Panc1 (cell line): ENCODE measurements around the gene DIAPH3. TPM values are rescaled to one million over a fixed set of nuclear protein-coding genes. Genes with fewer than 3 reads are reported as not detected.

Experiments used
- ATAC-seq: fragments of 200-7000 bp; cut with Tn5 transposase; 2 replicates; pipeline ENCODE4 v1.9.1; 2020; ENCODE audit warnings: mild to moderate bottlenecking, moderate library complexity
- BruUV-seq: library from RNA; stranded (reverse); fragments of 400-500 nt; replicated peaks from 2 replicates; lab custom pipeline; 2021; lab: Mats Ljungman, UMichigan
- CTCF ChIA-PET: fragments of 300-600 bp; sonication (Branson Sonifier 250); formaldehyde crosslinking; loops from one replicate; lab custom pipeline; 2022; ENCODE audit warnings: antibody characterized with exemption; lab: Charles Lee
- POLR2A ChIA-PET: fragments of 300-600 bp; sonication (Branson Sonifier 250); formaldehyde crosslinking; loops from one replicate; lab custom pipeline; 2022; ENCODE audit warnings: antibody characterized with exemption; lab: Charles Lee
- DNase-seq: peaks from one replicate; pipeline ENCODE4 v3.0.0-alpha.2; 2010; ENCODE audit warnings: low read depth, low spot score
- H3K27ac ChIP-seq: 2 replicates; pipeline ENCODE4 v1.5.1; 2011; ENCODE audit warnings: mild to moderate bottlenecking, low read length, inconsistent platforms
- H3K27me3 ChIP-seq: fragments of 200-500 bp; sonication (Bioruptor generic); 2 replicates; pipeline ENCODE4 v1.6.0; 2014; ENCODE audit warnings: low read length, inconsistent platforms; ENCODE audit not compliant: control insufficient read depth, insufficient read depth
- H3K36me3 ChIP-seq: fragments of 200-500 bp; sonication (Bioruptor generic); 2 replicates; pipeline ENCODE4 v1.5.1; 2014; ENCODE audit warnings: inconsistent platforms, mild to moderate bottlenecking, low read length, moderate library complexity; ENCODE audit not compliant: control insufficient read depth, insufficient read depth
- H3K4me1 ChIP-seq: 2 replicates; pipeline ENCODE4 v1.5.1; 2011; ENCODE audit warnings: inconsistent platforms, mild to moderate bottlenecking, low read length, moderate library complexity; ENCODE audit not compliant: control insufficient read depth, insufficient read depth
- H3K4me3 ChIP-seq, 2 experiments: 2 replicates each; pipeline ENCODE4 v1.5.1; 2011 to 2012; ENCODE audit warnings: low read depth in 2 of 2, low read length in 2 of 2, mild to moderate bottlenecking in 2 of 2, inconsistent platforms in 1 of 2, moderate library complexity in 1 of 2
- H3K9me3 ChIP-seq: fragments of 200-500 bp; sonication (Bioruptor generic); 2 replicates; pipeline ENCODE4 v1.5.1; 2014; ENCODE audit warnings: low read depth, mild to moderate bottlenecking, inconsistent platforms, low read length, moderate library complexity; ENCODE audit not compliant: control insufficient read depth, insufficient read depth
- CTCF ChIP-seq: fragments of 450-650 bp; IDR thresholded peaks from 2 replicates; pipeline ENCODE4 v1.5.1; 2017; ENCODE audit warnings: mild to moderate bottlenecking
- POLR2AphosphoS5 ChIP-seq: IDR thresholded peaks from 2 replicates; pipeline ENCODE4 v1.6.1; 2012; ENCODE audit warnings: mild to moderate bottlenecking, low read depth, low read length, moderate library complexity
- REST ChIP-seq, 2 experiments: IDR thresholded peaks; 2 replicates each; pipeline ENCODE4 v1.6.1; 2011 to 2012; ENCODE audit warnings: low read depth in 2 of 2, control low read depth in 1 of 2, low read length in 1 of 2, mild to moderate bottlenecking in 1 of 2, moderate library complexity in 1 of 2; ENCODE audit not compliant: insufficient read depth in 1 of 2
- SIN3A ChIP-seq: IDR thresholded peaks from 2 replicates; pipeline ENCODE4 v1.6.1; 2012; ENCODE audit warnings: low read depth, mild to moderate bottlenecking, low read length, moderate library complexity, borderline replicate concordance; ENCODE audit not compliant: insufficient read depth
- TCF7L2 ChIP-seq: IDR thresholded peaks from 2 replicates; pipeline ENCODE4 v1.6.1; 2011; ENCODE audit warnings: mild to moderate bottlenecking, low read depth, low read length, inconsistent platforms
- in situ Hi-C: cut with HindIII; loops from 2 replicates; pipeline ENCODE4 v1.10.0; 2016; ENCODE audit warnings: low sequenced_read_pairs, low pct_unique_long_range_greater_than_20kb
- intact Hi-C: fragments of 100-400 bp; cut with micrococcal nuclease; formaldehyde crosslinking; loops from one replicate; pipeline ENCODE4 v1.10.0; 2022; ENCODE audit not compliant: unreplicated experiment
- total RNA-seq: library from RNA; stranded (reverse); gene quantifications from one replicate; pipeline ENCODE4 v1.2.1, GENCODE V29; 2021; ENCODE audit not compliant: unreplicated experiment

DIAPH3 gene
- total RNA-seq, 1 experiment from 2014 or later: 15.4 TPM

DNA sequence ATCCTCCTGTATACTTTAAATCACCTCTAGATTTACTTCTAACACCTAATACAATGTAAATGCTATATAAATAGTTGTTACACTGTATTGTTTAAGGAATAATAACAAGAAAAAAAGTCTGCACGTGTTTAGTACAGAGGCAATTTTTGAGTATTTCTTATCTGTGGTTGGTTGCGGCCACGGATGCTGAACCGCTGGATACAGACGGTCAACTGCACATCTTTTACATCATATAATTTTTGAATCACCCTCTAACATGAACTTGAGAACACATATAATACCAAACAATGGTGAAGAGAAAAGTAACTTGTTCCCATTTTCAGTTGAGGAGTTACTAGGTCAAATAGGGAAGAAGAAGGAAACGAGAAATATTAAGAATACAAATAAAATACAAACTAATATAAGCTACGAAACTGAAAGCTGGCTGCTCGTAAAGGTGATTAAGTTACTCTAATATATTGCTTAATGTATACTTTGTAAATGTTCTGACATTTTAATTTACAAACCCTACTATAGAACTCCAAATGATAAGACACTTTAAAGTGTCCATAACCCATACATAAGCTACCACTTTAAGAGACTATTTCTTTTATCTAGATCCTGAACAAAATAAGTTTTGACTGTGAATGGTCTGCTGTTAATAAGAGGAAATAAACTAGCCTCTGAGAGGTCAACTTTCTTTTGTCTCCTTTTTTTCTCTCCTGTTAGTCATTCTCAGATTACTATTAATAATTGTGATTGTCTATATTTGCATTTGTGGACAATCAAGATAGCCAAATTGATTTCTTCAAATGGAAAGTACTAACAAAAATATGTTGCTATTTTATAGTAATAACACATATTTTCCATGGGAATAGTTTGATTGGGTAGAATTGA is 457.4 kb downstream of the DIAPH3 start:
- CTCF ChIA-PET: no interaction called here
- POLR2A ChIA-PET: no interaction called here
- no TSS peak for BruUV-seq

GRCh38 chr13:59702269-59702668 is 461.5 kb downstream of the DIAPH3 start:
- Histone ChIP-seq H3K9me3 (no peaks in the 10 kb centered on the region), H3K27me3 (no peaks in the 10 kb centered on the region), H3K36me3 (no peaks in the 10 kb centered on the region), H3K4me3 (no peak overlapping the region), H3K27ac (no peak overlapping the region), H3K4me1 (no peaks in the 10 kb centered on the region)
- TF ChIP-seq CTCF: no peak
- no peak for TF ChIP-seq REST (IDR thresholded peaks at IDR 0.05; ENCODE audit: insufficient read depth in 1 of 2, low read depth in 2 of 2, low read length in 1 of 2)
- TF ChIP-seq SIN3A: no peak
- no peak for TF ChIP-seq POLR2AphosphoS5
- no peak for TF ChIP-seq TCF7L2
- ATAC-seq: no peak
- DNase-seq: no peak
- in situ Hi-C loops: no loop called here
- no TSS peak for BruUV-seq
- CTCF ChIA-PET: no interaction called here
- intact Hi-C loops: no loop called here
- POLR2A ChIA-PET: no interaction called here

More for the DNA sequence above, 457.4 kb downstream of the DIAPH3 start:
- Histone ChIP-seq H3K9me3 (no peaks in the 10 kb centered on the region), H3K36me3 (no peaks in the 10 kb centered on the region), H3K4me1 (no peaks in the 10 kb centered on the region), H3K27me3 (no peaks in the 10 kb centered on the region), H3K27ac (no peak overlapping the region), H3K4me3 (no peak overlapping the region)
- DNase-seq (no peak), ATAC-seq (no peak)
- intact Hi-C loops: no loop called here
- TF ChIP-seq CTCF: no peak
- in situ Hi-C loops: no loop called here
